Neuron (in vitro differentiated cells): ENCODE data around the gene MTRF1L.

Experiments
- H2AFZ ChIP-seq: one replicate; pipeline ENCODE4 v1.6.1; 2013; ENCODE audit warnings: low read depth, mild to moderate bottlenecking, inconsistent platforms, low read length, moderate library complexity
- H3K27me3 ChIP-seq: one replicate; pipeline ENCODE4 v1.6.1; 2013; ENCODE audit warnings: low read length; ENCODE audit not compliant: insufficient read depth
- H3K36me3 ChIP-seq: one replicate; pipeline ENCODE4 v1.6.1; 2013; ENCODE audit warnings: low read length; ENCODE audit not compliant: insufficient read depth
- H3K4me1 ChIP-seq: one replicate; pipeline ENCODE4 v1.6.1; 2013; ENCODE audit warnings: low read length; ENCODE audit not compliant: insufficient read depth
- H3K4me3 ChIP-seq: 2 replicates; pipeline ENCODE4 v1.5.1; 2013; ENCODE audit warnings: mild to moderate bottlenecking, low read length, moderate library complexity
- H3K9me3 ChIP-seq: one replicate; pipeline ENCODE4 v1.6.1; 2013; ENCODE audit warnings: low read length

Gene MTRF1L

GRCh38 chr6:152948150-152948768, 54.2 kb downstream of the MTRF1L start:
- no peaks in the 10 kb centered on the region for H3K36me3 ChIP-seq
- no peak overlapping the region for H3K4me3 ChIP-seq
- peak overlapping the region; percentile 33 for H2AFZ ChIP-seq
- H3K4me1 ChIP-seq: no peaks in the 10 kb centered on the region
- no peaks in the 10 kb centered on the region for H3K27me3 ChIP-seq
- H3K9me3 ChIP-seq: no peaks in the 10 kb centered on the region

- Histone ChIP-seq H3K27me3 (no peaks in the 10 kb centered on the region), H3K4me1 (no peaks in the 10 kb centered on the region), H3K36me3 (no peaks in the 10 kb centered on the region), H3K4me3 (no peak overlapping the region), H2AFZ (no peak overlapping the region), H3K9me3 (no peaks in the 10 kb centered on the region)
These were observed 55.5 kb downstream of the MTRF1L start for GRCh38 chr6:152946995-152947394.

GRCh38 chr6:152946484-152946883, 56.0 kb downstream of the MTRF1L start:
- Histone ChIP-seq H3K9me3 (no peaks in the 10 kb centered on the region), H3K27me3 (no peaks in the 10 kb centered on the region)

GRCh38 chr6:152943260-152943897, 59.1 kb downstream of the MTRF1L start:
- Histone ChIP-seq H2AFZ (no peak overlapping the region), H3K9me3 (no peaks in the 10 kb centered on the region), H3K4me1 (no peaks in the 10 kb centered on the region), H3K36me3 (no peaks in the 10 kb centered on the region), H3K27me3 (no peaks in the 10 kb centered on the region), H3K4me3 (no peak overlapping the region)

More at GRCh38 chr6:152946484-152946883, 56.0 kb downstream of the MTRF1L start:
- H2AFZ ChIP-seq: no peak overlapping the region
- H3K36me3 ChIP-seq: no peaks in the 10 kb centered on the region
- H3K4me3 ChIP-seq: no peak overlapping the region
- no peaks in the 10 kb centered on the region for H3K4me1 ChIP-seq

- Histone ChIP-seq H3K36me3 (no peaks in the 10 kb centered on the region), H3K9me3 (no peaks in the 10 kb centered on the region), H2AFZ (no peak overlapping the region), H3K4me1 (no peaks in the 10 kb centered on the region), H3K4me3 (no peak overlapping the region), H3K27me3 (no peaks in the 10 kb centered on the region)
These were observed 60.1 kb downstream of the MTRF1L start for GRCh38 chr6:152942319-152942869.

GRCh38 chr6:152941746-152942145, 60.8 kb downstream of the MTRF1L start:
- H2AFZ ChIP-seq: no peak overlapping the region
- H3K4me3 ChIP-seq: no peak overlapping the region
- H3K4me1 ChIP-seq: no peaks in the 10 kb centered on the region
- H3K36me3 ChIP-seq: no peaks in the 10 kb centered on the region
- H3K27me3 ChIP-seq: no peaks in the 10 kb centered on the region
- no peaks in the 10 kb centered on the region for H3K9me3 ChIP-seq
